ENCODE results near the gene DNMT3A. TPM values are rescaled to one million over a fixed set of nuclear protein-coding genes. Genes with fewer than 3 reads are reported as not detected.

The DNMT3A gene
- total RNA-seq, 1 donor from 2014 or later: 25.3 TPM

GRCh38 chr2:25237764-25238163 is 104.0 kb downstream of the DNMT3A start:
- Histone ChIP-seq H3K4me3 (ENCODE audit: low read depth, low read length) (no peak overlapping the region), H3K36me3 (ENCODE audit: control insufficient read depth, insufficient read depth, low read length) (peaks cover 6% of the 10 kb centered on the region), H3K27me3 (ENCODE audit: control insufficient read depth, insufficient read depth, low read length) (no peaks in the 10 kb centered on the region)
- DNase-seq (ENCODE audit: low read depth): no peak
- TF ChIP-seq CTCF (IDR thresholded peaks at IDR 0.05; ENCODE audit: insufficient read depth, low read length, poor library complexity, severe bottlenecking): no peak

- H3K27me3 ChIP-seq (ENCODE audit: control insufficient read depth, insufficient read depth, low read length): no peaks in the 10 kb centered on the region
- no peak overlapping the region for H3K4me3 ChIP-seq (ENCODE audit: low read depth, low read length)
- DNase-seq (ENCODE audit: low read depth): no peak
- H3K36me3 ChIP-seq (ENCODE audit: control insufficient read depth, insufficient read depth, low read length): peaks cover 6% of the 10 kb centered on the region
- TF ChIP-seq CTCF (IDR thresholded peaks at IDR 0.05; ENCODE audit: insufficient read depth, low read length, poor library complexity, severe bottlenecking): no peak
Observed at GRCh38 chr2:25236736-25237135, 105.0 kb downstream of the DNMT3A start.

GRCh38 chr2:25234738-25235137 is 107.0 kb downstream of the DNMT3A start:
- Histone ChIP-seq H3K27me3 (ENCODE audit: control insufficient read depth, insufficient read depth, low read length) (no peaks in the 10 kb centered on the region), H3K36me3 (ENCODE audit: control insufficient read depth, insufficient read depth, low read length) (peaks cover 5% of the 10 kb centered on the region), H3K4me3 (ENCODE audit: low read depth, low read length) (no peak overlapping the region)
- DNase-seq (ENCODE audit: low read depth): no peak
- no peak for TF ChIP-seq CTCF (IDR thresholded peaks at IDR 0.05; ENCODE audit: insufficient read depth, low read length, poor library complexity, severe bottlenecking)

GRCh38 chr2:25233916-25234605 is 107.7 kb downstream of the DNMT3A start:
- TF ChIP-seq CTCF (IDR thresholded peaks at IDR 0.05; ENCODE audit: insufficient read depth, low read length, poor library complexity, severe bottlenecking): no peak

GRCh38 chr2:25232248-25232825 is 109.4 kb downstream of the DNMT3A start:
- Histone ChIP-seq H3K36me3 (ENCODE audit: control insufficient read depth, insufficient read depth, low read length) (peaks cover 5% of the 10 kb centered on the region), H3K27me3 (ENCODE audit: control insufficient read depth, insufficient read depth, low read length) (no peaks in the 10 kb centered on the region), H3K4me3 (ENCODE audit: low read depth, low read length) (no peak overlapping the region)
- TF ChIP-seq CTCF (IDR thresholded peaks at IDR 0.05; ENCODE audit: insufficient read depth, low read length, poor library complexity, severe bottlenecking): no peak
- DNase-seq (ENCODE audit: low read depth): no peak

More at GRCh38 chr2:25233916-25234605, 107.7 kb downstream of the DNMT3A start:
- no peak for DNase-seq (ENCODE audit: low read depth)
- no peak overlapping the region for H3K4me3 ChIP-seq (ENCODE audit: low read depth, low read length)
- H3K27me3 ChIP-seq (ENCODE audit: control insufficient read depth, insufficient read depth, low read length): no peaks in the 10 kb centered on the region
- H3K36me3 ChIP-seq (ENCODE audit: control insufficient read depth, insufficient read depth, low read length): peaks cover 5% of the 10 kb centered on the region

- no peak for DNase-seq (ENCODE audit: low read depth)
- Histone ChIP-seq H3K36me3 (ENCODE audit: control insufficient read depth, insufficient read depth, low read length) (peaks cover 5% of the 10 kb centered on the region), H3K4me3 (ENCODE audit: low read depth, low read length) (no peak overlapping the region), H3K27me3 (ENCODE audit: control insufficient read depth, insufficient read depth, low read length) (no peaks in the 10 kb centered on the region)
- TF ChIP-seq CTCF (IDR thresholded peaks at IDR 0.05; ENCODE audit: insufficient read depth, low read length, poor library complexity, severe bottlenecking): no peak
Observed at GRCh38 chr2:25230948-25231311, 110.8 kb downstream of the DNMT3A start.
